ENCODE data around the gene TTC28.

GRCh38 chr22:28514321-28514821, 165.3 kb downstream of the TTC28 start:
- TF ChIP-seq CTCF (IDR thresholded peaks at IDR 0.05; ENCODE audit: insufficient read depth, low read depth, low read length) (no peak), EZH2 (IDR thresholded peaks at IDR 0.05; ENCODE audit: insufficient read depth, low read length) (no peak)
